Measurements from ENCODE around the gene GDPD3. TPM values are rescaled to one million over a fixed set of nuclear protein-coding genes. Genes with fewer than 3 reads are reported as not detected.

GDPD3 gene
- total RNA-seq, 4 donors from 2014 or later = 13.4 to 41.2 (median 28.1) TPM

- Histone ChIP-seq H3K27me3 (no peaks in the 10 kb centered on the region), H3K4me3 (peak within 1 kb of the TSS; percentile 31 to 66 (median 60)), H3K36me3 (peaks cover 5 to 32% (median 10%) of the 10 kb centered on the region in 3 donors), H3K4me1 (peaks cover 58 to 84% (median 59%) of the 10 kb centered on the region in 3 donors), H3K9me3 (peaks cover 0 to 5% (median 0%) of the 10 kb centered on the region in 3 donors), H3K27ac (peak within 1 kb of the TSS; percentile 89 to 99 (median 94))
- 0% methylated on average over 2 to 10 of the region's 76 CpGs for WGBS, 2 donors
- intact Hi-C loops (cut with DNase I) = no loop called here
- TF ChIP-seq CTCF (IDR thresholded peaks at IDR 0.05) (peak; percentile 61 to 95 (median 91)), POLR2A (IDR thresholded peaks at IDR 0.05) (peak in 2 of 4 donors; percentile 12 to 57)
- peak; percentile 69 for DNase-seq
Observed at GRCh38 chr16:30091474-30092372, 21.6 kb downstream of the GDPD3 start, which contains the start of gene TBX6. Gene TBX6, minus strand, starts transcription at chr16:30091924. Its CDS starts 731 bp downstream, at chr16:30091193.

- 43% methylated on average over 3 to 5 of the region's 26 CpGs for WGBS, 2 donors
- intact Hi-C loops (cut with DNase I) = no loop called here
- no peak for DNase-seq
- no peaks in the 10 kb centered on the region for H3K27me3 ChIP-seq
- H3K27ac ChIP-seq = peak overlapping the region; percentile 89 to 99 (median 94)
- peaks cover 56 to 81% (median 58%) of the 10 kb centered on the region in 3 donors for H3K4me1 ChIP-seq
- H3K36me3 ChIP-seq = peaks cover 5 to 42% (median 10%) of the 10 kb centered on the region in 3 donors
- H3K9me3 ChIP-seq = no peaks in the 10 kb centered on the region
- no peak for TF ChIP-seq POLR2A (IDR thresholded peaks at IDR 0.05)
- H3K4me3 ChIP-seq = peak overlapping the region; percentile 31 to 66 (median 60)
Observed at GRCh38 chr16:30090610-30091331, 22.6 kb downstream of the GDPD3 start.

- no peak for TF ChIP-seq CTCF (IDR thresholded peaks at IDR 0.05)
- TF ChIP-seq POLR2A (IDR thresholded peaks at IDR 0.05) = no peak
- peaks cover 42 to 81% (median 44%) of the 10 kb centered on the region in 3 donors for H3K4me1 ChIP-seq
- 41 to 62% methylated on average over 3 to 7 of the region's 22 CpGs for WGBS, 2 donors
- DNase-seq = no peak
- intact Hi-C loops (cut with DNase I) = no loop called here
- H3K27me3 ChIP-seq = no peaks in the 10 kb centered on the region
- H3K36me3 ChIP-seq = peaks cover 11 to 48% (median 14%) of the 10 kb centered on the region in 3 donors
- H3K27ac ChIP-seq = peak overlapping the region; percentile 42 to 99 (median 84)
- H3K4me3 ChIP-seq = no peak overlapping the region
- no peaks in the 10 kb centered on the region for H3K9me3 ChIP-seq
Observed at GRCh38 chr16:30088832-30089624, 24.3 kb downstream of the GDPD3 start.

- TF ChIP-seq POLR2A (IDR thresholded peaks at IDR 0.05) (no peak), CTCF (IDR thresholded peaks at IDR 0.05) (no peak)
- Histone ChIP-seq H3K4me1 (peaks cover 38 to 74% (median 41%) of the 10 kb centered on the region in 3 donors), H3K27me3 (no peaks in the 10 kb centered on the region), H3K9me3 (no peaks in the 10 kb centered on the region), H3K4me3 (no peak overlapping the region), H3K27ac (peak overlapping the region; percentile 42 to 99 (median 84)), H3K36me3 (peaks cover 14 to 48% (median 21%) of the 10 kb centered on the region in 3 donors)
- DNase-seq = no peak
- intact Hi-C loops (cut with DNase I) = no loop called here
- 64 to 66% methylated on average over 8 of the region's 10 CpGs for WGBS, 2 donors
Observed at GRCh38 chr16:30088237-30088831, 25.0 kb downstream of the GDPD3 start.
